GM12878 (cell line): Measurements from ENCODE around the gene SNAP47.

Experiments used
- IKZF1 ChIP-seq: fragments of 450-650 bp; conservative IDR thresholded peaks from 2 replicates; pipeline ENCODE4 v1.6.1; 2017; ENCODE audit warnings: antibody characterized with exemption, mild to moderate bottlenecking
- TF ChIP-seq, protein P1 (sequence below), 3 experiments: IDR thresholded peaks in 2 of 3; conservative IDR thresholded peaks in 1 of 3; 2 replicates each; pipeline ENCODE4 v1.5.1; 2011; ENCODE audit warnings: low read depth in 3 of 3, low read length in 3 of 3, mild to moderate bottlenecking in 3 of 3, control low read depth in 2 of 3, moderate library complexity in 2 of 3, inconsistent platforms in 1 of 3, mixed read lengths in 1 of 3; ENCODE audit not compliant: control insufficient read depth in 2 of 3, insufficient read depth in 1 of 3; ENCODE audit errors: extremely low read depth in 1 of 3

DNA sequence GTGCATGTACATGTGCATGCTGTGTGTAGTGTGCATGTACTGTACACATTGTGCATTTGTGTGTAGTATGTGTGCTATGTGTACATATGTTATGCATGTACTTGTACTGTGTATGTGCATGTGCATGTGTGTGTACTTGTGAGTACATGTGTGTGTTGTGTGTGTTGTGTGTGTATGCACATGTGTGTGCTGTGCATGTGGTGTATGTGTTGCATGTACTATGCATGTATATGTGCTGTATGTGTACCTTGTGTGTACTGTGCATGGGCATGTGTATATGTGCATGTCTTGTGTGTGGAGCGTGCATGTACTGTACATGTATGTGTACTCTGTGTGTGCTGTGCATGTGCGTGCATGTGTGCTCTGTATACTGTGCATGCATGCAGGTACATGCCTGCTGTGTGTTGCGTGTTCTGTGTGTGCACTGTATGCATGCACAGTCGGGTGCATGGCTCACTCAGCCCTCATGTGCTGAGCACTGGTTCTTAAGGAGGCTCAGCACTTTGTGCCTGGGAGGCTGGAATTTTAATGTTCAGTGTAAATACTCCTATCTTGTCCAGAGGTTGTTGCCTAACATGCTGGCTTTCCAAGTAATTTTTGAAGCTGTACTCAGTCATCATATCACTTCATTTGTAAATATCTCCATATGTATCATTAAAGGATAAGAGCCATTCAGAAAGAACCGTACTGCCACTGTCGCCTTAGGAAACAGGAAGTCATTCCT lies 32.3 kb downstream of the SNAP47 start:
- TF ChIP-seq, protein P1, sequence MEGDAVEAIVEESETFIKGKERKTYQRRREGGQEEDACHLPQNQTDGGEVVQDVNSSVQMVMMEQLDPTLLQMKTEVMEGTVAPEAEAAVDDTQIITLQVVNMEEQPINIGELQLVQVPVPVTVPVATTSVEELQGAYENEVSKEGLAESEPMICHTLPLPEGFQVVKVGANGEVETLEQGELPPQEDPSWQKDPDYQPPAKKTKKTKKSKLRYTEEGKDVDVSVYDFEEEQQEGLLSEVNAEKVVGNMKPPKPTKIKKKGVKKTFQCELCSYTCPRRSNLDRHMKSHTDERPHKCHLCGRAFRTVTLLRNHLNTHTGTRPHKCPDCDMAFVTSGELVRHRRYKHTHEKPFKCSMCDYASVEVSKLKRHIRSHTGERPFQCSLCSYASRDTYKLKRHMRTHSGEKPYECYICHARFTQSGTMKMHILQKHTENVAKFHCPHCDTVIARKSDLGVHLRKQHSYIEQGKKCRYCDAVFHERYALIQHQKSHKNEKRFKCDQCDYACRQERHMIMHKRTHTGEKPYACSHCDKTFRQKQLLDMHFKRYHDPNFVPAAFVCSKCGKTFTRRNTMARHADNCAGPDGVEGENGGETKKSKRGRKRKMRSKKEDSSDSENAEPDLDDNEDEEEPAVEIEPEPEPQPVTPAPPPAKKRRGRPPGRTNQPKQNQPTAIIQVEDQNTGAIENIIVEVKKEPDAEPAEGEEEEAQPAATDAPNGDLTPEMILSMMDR (IDR thresholded peaks at IDR 0.05 in 2 of 3, conservative IDR thresholded peaks at IDR 0.05 in 1 of 3; ENCODE audit: control insufficient read depth in 2 of 3, extremely low read depth in 1 of 3, insufficient read depth in 1 of 3, low read depth in 3 of 3, low read length in 3 of 3), result no peak
- TF ChIP-seq IKZF1, result no peak
